Bronchus fibroblast of lung (primary cell): ENCODE data around the gene AATF. TPM values are rescaled to one million over a fixed set of nuclear protein-coding genes. Genes with fewer than 3 reads are reported as not detected.

Experiments used
- total RNA-seq: library from RNA; depleted of rRNA; stranded (reverse); fragments of >200 nt; gene quantifications from 2 replicates; pipeline ENCODE4 v1.2.3, GENCODE V29; 2015

Gene AATF, protein sequence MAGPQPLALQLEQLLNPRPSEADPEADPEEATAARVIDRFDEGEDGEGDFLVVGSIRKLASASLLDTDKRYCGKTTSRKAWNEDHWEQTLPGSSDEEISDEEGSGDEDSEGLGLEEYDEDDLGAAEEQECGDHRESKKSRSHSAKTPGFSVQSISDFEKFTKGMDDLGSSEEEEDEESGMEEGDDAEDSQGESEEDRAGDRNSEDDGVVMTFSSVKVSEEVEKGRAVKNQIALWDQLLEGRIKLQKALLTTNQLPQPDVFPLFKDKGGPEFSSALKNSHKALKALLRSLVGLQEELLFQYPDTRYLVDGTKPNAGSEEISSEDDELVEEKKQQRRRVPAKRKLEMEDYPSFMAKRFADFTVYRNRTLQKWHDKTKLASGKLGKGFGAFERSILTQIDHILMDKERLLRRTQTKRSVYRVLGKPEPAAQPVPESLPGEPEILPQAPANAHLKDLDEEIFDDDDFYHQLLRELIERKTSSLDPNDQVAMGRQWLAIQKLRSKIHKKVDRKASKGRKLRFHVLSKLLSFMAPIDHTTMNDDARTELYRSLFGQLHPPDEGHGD
- total RNA-seq, result 30.1 and 33.3 TPM in 2 replicates

DNA sequence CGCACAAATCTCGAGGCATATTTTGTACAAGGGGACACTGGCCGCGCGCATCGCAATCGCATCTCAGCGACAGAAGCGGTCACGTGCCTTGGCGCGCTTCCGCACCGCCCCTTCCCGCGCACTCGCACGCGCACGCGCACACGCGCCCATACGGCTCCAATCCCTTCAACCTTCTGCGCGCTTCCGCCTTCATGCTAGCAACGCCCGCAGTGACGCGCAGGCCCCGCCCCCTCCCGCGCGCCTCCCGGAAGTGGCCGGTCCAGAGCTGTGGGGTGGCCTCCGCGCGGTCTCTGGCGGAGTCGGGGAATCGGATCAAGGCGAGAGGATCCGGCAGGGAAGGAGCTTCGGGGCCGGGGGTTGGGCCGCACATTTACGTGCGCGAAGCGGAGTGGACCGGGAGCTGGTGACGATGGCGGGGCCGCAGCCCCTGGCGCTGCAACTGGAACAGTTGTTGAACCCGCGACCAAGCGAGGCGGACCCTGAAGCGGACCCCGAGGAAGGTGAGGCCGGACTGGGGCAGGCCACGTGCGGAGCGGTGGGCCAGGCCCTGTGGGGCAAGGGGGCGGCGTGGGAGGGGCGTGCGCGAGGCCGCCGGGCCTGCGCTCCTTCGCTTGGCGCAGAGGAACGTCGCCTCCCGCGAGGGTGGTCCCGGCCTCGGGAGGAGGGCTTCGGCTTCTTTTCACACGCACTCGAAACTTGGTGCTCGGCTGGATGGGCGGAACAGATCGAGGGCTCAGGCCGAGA, at the start of gene AATF:
Gene AATF, plus strand, starts transcription at position 238 of the 744 bp plus-strand sequence. Its CDS starts 172 bp downstream, at position 410.

GRCh38 chr17:36937001-36937958, 11.5 kb upstream of the AATF start, which contains the start of gene LHX1:
Gene LHX1 (plus strand): TSS chr17:36937475. CDS start chr17:36938198, 723 bp downstream.

Other genes starting within 250 kb of the AATF start
- gene LHX1, start 11.5 kb upstream of the AATF start, total RNA-seq, result not detected in 2 replicates